A549 (cell line): ENCODE data around the gene TMEM100.

Source experiments
- CTCF ChIP-seq: fragments of >200 bp; sonication (Bioruptor Twin); formaldehyde crosslinking; IDR thresholded peaks from 3 replicates; pipeline ENCODE4 v1.5.1; 2016
- ELK1 ChIP-seq: fragments of 150-350 bp; IDR thresholded peaks from 2 replicates; pipeline ENCODE4 v1.6.1; 2014; ENCODE audit warnings: low read depth, mild to moderate bottlenecking, low read length
- POLR2A ChIP-seq: IDR thresholded peaks from 2 replicates; pipeline ENCODE4 v1.6.1; 2012; ENCODE audit warnings: mild to moderate bottlenecking, low read length

- TF ChIP-seq ELK1 = no peak
- TF ChIP-seq CTCF = no peak
- TF ChIP-seq POLR2A = no peak
Measured at GRCh38 chr17:55758171-55758570, 35.5 kb upstream of the TMEM100 start.
